ENCODE results near the gene KIF21A.

- TF ChIP-seq CTCF (IDR thresholded peaks at IDR 0.05) (no peak), POLR2A (IDR thresholded peaks at IDR 0.05) (no peak)
Observed at GRCh38 chr12:39435531-39435930, 7.4 kb downstream of the KIF21A start.
